SK-MEL-5 (cell line): ENCODE results near the gene TAF5. TPM values are rescaled to one million over a fixed set of nuclear protein-coding genes. Genes with fewer than 3 reads are reported as not detected.
A peak's percentile ranks its signal among the peaks of the same experiment; 100 is the strongest.
"Not testable (repeated sequence)": the region's sequence is repeated elsewhere in the genome, so short reads cannot be mapped to it uniquely, and the experiment has no call there.

Experiments
- DNase-seq: peaks from one replicate; pipeline ENCODE4 v3.0.0-alpha.2; 2016; ENCODE audit warnings: low read depth, low spot score
- in situ Hi-C: cut with HindIII; loops from 2 replicates; pipeline ENCODE4 v1.10.0; 2016; ENCODE audit warnings: low sequenced_read_pairs, high pct_unique_total_duplicates, low pct_unique_long_range_greater_than_20kb
- polyA plus RNA-seq, 2 experiments: library from polyadenylated mRNA; depleted of rRNA; stranded (reverse); fragments of >200 nt; gene quantifications; 2 replicates each; pipeline ENCODE4 v1.2.3, GENCODE V29; 2015
- total RNA-seq: library from RNA; depleted of rRNA; stranded (reverse); fragments of >200 nt; shearing (Covaris generic); gene quantifications from 2 replicates; pipeline ENCODE4 v1.2.3, GENCODE V29; 2014; rRNA removed

Gene TAF5
- total RNA-seq = 2.8 and 3.5 TPM in 2 replicates
- polyA plus RNA-seq (2015; cell fraction: cytosol; rRNA removed) = 2.4 and 2.7 TPM in 2 replicates
- polyA plus RNA-seq (2015; cell fraction: nucleus; rRNA removed) = 1.2 and 2.2 TPM in 2 replicates

DNA sequence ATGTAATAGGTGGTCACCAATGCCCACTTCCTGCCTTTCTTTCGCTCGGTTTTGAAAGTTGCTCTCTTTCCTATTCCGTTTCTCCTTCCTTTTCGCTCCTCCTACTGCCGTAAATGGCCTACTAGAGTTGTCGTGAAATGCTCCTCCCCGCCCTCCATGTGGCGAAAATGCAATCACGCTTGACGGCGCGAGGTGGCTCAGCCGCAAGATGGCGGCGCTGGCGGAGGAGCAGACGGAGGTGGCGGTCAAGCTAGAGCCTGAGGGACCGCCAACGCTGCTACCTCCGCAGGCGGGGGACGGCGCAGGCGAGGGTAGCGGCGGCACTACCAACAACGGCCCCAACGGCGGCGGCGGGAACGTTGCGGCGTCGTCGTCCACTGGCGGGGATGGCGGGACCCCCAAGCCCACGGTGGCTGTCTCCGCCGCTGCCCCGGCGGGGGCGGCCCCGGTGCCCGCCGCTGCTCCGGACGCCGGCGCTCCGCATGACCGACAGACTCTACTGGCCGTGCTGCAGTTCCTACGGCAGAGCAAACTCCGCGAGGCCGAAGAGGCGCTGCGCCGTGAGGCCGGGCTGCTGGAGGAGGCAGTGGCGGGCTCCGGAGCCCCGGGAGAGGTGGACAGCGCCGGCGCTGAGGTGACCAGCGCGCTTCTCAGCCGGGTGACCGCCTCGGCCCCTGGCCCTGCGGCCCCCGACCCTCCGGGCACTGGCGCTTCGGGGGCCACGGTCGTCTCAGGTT, at the start of gene TAF5:
Gene TAF5, plus strand, starts transcription at position 195 of the 737 bp plus-strand sequence. Its CDS starts 14 bp downstream, at position 209.
- peak; percentile 95 for DNase-seq
- in situ Hi-C loops = no loop called here

DNA sequence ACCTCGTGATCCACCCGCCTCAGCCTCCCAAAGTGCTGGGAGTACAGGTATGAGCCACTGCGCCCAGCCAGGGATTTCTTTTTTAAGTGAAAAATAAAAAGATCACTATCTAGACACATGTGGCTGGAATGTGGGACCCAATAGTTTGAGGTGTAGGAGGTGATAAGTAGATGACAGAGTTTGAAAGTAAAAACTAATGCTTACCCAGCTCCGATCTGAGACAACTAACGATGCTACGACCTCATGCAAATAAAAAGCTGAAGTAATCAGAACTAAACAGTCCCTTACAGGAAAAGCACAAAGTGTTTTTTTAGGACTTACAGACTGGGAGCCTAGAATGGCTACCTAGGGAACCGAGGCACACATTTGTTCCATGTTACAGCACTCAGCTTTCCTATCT, 39.9 kb upstream of the TAF5 start:
- no peak for DNase-seq
- in situ Hi-C loops = no loop called here

DNA sequence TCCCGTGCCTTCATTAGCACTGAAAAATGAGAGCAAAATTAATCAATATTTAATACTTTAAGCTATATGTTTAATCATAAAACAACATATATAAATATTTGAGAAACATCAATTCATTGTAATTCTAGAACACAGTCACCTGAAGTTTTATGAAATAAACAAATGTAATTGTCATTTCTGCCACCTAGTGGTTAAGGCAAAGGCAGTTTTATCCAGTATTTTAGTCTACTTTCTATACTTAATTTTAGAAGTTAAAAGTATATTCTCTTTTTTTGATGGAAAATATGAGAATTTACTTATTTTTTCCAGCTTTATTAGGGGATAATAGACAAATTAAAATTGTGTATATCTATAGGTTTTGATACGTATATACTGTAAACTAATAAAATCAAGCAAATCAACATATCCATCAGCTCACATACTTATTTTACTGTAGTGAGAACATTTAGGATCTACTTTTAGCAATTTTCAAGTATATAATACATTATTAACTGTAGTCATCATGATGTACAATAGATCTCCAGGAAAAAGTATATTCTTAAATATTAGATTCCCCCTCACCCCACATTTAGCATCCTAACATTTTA, 33.7 kb upstream of the TAF5 start:
- in situ Hi-C loops = no loop called here
- DNase-seq = peak; percentile 41

DNA sequence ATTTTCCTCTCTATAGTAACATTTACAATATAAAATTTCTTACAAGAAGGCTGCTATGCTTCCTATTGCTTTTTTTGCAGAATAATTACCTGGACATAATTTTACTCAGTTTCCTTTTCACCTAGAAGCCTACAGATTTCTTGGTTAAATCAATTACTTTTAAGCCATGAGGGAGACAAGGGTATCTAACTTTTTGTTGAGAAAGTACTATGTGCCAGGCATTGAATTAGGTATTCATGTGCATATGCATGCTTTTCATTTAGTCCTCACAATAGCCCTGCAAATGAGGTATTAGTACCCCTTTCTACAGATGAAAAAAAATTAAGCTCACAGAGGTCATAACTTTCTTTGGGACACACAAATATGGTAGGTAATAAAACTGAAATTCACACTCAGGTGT, 33.2 kb upstream of the TAF5 start:
- in situ Hi-C loops = no loop called here
- no peak for DNase-seq

DNA sequence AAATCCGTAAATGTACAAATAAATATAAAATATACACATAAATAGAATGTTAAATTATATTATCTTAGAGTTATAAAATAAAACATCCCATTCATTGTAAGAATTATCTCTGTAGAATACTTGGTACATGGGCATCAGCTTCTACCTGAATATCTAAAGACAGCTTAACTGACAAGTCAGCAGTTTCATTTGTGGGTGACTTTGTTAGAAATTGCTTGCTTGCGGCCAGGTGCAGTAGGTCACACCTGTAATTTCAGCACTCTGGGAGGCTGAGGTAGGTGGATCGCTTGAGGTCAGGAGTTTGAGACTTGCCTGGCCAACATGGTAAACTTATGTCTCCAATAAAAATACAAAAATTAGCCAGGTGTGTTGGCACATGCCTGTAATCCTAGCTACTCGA, 31.4 kb upstream of the TAF5 start:
- in situ Hi-C loops = no loop called here
- no peak for DNase-seq

DNA sequence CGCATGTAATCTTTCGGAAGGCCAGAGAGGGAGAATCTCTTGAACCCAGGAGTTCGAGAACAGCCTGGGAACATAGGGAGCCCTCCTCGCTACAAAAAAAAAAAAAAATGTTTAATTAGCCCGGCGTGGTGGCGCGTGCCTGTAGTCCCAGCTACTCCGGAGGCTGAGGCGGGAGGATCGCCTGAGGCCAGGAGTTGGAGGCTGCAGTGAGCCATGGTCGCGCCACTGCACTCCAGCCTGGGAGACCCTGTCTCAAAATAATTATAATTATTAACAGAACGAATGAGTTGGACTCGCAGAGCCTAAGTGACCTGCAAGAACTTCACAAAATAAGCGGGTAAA, 17.6 kb upstream of the TAF5 start:
- no peak for DNase-seq
- in situ Hi-C loops = no loop called here

DNA sequence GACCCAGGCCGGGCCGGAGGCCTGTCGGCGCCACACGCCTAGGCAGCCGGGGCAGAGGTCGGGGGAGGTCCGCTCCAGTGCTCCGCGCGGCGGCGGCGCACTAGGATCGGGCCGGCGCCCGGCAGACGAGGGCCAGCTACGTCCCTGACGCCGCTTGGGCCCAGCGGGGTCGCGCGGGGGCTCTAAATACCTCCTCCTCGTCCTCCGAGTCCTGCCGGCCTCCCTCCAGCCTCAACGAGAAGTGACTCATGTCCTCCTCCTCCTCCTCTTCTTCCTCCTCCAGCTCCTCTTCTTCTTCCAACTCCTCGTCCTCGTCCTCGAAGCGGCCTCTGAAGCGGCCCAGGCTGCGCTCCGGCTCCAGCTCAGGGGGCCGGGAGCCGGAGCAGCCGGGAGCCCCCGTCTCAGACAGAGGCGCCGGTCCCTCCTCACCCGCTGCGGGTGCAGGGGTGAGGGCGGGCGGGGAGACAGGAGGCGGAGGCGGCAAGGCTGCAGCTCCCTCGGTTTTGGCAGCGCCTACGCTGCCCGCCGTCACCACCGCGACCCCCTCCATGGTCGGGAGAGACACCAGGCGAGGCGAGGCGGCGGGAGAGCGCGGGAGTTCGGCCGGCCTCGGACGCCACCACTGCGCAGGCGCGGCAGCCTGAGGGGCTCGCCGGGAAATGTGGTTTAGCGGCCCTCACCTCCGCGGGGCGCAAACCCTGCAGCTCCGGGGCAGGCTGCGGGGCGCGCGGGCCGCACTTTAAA, 17.1 kb upstream of the TAF5 start, which contains the start of gene PCGF6:
Gene PCGF6, minus strand, starts transcription at position 624 of the 744 bp plus-strand sequence. Its CDS starts 74 bp downstream, at position 550.
- in situ Hi-C loops = no loop called here
- peak; percentile 72 for DNase-seq

DNA sequence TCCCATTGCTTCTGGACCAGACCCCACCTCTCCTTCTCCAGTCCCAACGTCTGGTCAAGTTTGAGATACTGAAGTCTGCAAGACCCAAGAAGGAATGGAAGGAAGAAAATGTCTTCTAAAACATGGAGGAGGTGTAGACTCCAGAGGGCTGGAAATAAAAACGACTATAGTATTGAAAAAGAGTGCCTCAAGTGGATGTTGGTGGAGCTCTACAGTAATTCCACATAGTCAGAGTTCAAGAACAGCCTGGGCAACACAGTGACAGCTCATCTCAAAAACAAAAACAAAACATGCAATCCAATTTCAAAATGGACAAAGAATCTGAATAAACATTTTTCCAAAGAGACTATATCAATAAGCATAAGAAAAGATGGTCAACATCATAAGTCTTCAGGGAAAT, 14.5 kb upstream of the TAF5 start:
- in situ Hi-C loops = no loop called here
- DNase-seq = peak; percentile 10

DNA sequence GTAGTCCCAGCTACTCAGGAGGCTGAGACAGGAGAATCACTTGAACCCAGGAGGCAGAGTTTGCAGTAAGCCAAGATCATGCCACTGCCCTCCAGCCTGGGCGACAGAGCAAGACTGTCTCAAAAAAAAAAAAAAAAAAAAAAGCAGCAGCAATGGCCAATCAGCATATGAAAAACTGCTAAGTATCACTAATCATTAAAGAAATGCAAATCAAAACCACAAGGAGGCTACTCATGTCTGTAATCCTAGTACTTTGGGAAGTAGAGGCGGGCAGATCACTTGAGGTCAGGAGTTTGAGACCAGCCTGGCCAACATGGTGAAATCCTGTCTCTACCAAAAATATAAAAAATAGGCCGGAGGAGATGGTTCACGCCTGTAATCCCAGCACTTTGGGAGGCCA, 13.2 kb upstream of the TAF5 start:
- DNase-seq, in situ Hi-C loops: not testable (repeated sequence)

DNA sequence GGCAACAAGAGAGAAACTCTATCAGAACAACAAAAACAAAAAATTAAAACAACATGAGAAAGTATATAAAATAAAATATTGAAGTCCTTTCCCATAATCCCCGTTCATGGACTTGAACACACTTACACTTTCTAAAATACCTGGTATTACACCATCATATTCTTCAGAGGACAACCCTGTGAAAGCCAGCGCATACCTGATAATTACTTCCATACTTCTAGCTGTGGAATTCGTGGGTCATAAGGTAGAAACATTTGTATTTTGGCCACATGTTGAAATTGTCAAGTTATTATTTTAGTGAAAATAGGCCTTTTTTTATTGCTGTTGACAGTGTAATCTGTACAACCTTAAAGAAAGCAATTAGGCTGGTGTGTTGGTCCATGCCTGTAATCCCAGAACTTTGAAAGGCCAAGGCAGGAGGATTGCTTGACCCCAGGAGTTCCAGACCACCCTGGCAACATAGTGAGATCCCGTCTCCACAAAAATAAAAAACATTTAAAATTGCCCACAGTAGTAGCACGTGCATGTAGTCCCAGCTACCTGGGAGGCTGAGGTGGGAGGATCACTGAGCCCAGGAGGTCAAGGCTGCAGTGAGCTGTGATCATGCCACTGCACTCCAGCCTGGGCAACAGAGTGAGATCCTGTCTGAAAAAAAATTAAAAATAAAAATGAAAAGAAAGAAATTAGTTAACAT, 11.7 kb upstream of the TAF5 start:
- DNase-seq = no peak
- in situ Hi-C loops = no loop called here

DNA sequence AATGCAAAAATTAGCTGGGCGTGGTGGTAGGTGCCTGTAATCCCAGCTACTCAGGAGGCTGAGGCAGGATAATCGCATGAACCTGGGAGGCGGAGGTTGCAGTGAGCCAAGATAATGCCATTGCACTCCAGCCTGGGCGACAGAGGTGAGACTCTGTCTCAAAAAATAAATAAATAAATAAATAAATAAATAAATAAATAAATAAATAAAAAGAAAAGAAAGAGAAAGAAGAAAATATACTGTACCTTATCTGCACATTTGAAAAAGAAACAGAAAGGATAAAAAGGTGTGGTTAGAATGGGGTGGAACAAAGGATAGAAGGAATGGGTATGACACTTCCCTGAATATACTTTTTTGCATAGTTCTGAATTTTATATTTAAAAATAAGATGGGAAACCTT, 8.3 kb upstream of the TAF5 start:
- DNase-seq, in situ Hi-C loops: not testable (repeated sequence)

DNA sequence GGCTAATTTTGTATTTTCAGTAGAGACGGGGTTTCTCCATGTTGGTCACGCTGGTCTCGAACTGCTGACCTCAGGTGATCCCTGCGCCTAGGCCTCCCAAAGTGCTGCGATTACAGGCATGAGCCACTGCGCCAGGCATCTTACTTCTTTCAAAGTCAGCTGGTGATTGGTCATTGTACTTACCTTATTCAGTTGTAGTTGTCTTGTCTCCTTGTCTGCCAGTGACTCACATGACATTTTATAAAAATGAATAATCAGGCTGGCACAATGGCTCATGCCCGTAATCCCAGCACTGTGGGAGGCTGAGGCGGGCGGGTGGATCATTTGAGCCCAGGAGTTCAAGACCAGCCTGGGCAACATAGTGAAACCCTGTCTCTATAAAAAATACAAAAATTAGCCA, 7.0 kb upstream of the TAF5 start:
- in situ Hi-C loops, DNase-seq: not testable (repeated sequence)

DNA sequence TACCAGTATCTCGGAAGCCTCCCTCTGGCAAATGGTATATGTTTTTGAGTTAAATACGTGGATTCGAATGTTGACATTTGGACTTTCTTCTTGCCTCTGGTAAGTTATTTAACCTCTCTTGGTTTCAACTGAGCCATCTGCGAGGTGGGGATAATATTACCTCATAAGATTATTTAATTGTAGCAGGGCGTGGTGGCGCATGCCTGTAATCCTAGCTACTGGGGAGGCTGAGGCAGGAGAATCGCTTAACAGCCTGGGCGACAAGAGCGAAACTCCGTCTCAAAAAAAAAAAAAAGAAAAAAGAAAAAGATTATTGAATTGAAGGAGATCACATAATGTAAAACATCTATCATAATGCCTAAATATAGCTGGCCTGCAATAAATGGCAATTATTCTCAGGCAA, 396 bp upstream of the TAF5 start:
- no peak for DNase-seq
- in situ Hi-C loops = no loop called here

DNA sequence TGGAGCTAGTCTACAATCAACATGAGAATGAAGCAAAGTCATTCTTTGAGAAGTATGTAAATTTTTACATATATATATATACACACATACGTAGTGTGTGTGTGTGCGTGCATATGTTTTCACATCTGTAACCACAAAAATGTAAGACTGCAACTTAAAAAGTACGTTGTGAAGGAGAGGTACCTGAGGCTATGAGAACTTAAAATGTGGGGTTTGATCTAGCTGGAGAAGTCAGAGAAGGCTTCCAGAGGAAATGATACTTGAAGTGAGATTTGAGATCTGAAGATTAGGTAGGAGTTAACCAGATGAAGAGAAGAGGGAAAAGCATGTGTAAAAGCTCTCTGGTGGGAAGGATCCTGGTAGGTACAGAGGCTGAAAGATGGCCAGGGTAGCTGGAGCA, 5.8 kb downstream of the TAF5 start:
- in situ Hi-C loops = no loop called here

DNA sequence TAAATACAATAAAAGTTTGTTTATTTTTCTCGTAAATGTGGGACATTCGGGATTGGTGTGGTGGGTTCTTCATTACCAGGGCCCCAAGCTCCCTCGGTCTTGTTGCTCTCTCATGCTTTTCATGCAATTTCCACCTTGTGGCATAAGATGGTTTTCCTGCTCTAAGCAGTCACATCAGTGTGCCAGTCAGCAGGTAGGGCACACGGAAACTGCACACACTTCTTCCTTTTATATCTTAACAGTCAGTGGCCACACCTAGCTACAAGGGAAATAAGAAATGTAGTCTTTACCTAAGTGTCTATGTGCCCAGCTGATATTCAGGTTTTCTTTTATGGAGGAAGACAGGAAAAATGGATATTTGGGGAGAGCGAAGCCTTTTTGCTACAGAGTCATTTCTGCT, 6.5 kb downstream of the TAF5 start:
- in situ Hi-C loops = no loop called here
- no peak for DNase-seq

More for the DNA sequence above, 5.8 kb downstream of the TAF5 start:
- no peak for DNase-seq

DNA sequence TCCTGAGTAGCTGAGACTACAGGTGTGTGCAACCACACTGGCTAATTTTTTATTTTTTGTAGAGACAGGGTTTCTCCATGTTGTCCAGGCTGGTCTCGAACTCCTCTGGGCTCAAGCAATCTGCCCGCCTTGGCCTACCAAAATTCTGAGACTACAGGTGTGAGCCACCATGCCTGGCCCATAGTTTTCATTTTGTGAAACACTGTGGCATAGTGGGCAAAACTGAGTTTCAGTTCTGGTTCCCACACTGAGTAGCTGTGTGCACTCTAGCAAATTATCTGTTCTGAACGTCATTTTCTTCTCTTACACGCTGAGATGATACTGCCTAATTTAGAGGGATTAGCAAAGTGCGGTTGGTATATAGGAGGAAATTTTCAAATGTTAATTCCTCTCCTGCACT, 15.0 kb downstream of the TAF5 start:
- in situ Hi-C loops = no loop called here
- no peak for DNase-seq

DNA sequence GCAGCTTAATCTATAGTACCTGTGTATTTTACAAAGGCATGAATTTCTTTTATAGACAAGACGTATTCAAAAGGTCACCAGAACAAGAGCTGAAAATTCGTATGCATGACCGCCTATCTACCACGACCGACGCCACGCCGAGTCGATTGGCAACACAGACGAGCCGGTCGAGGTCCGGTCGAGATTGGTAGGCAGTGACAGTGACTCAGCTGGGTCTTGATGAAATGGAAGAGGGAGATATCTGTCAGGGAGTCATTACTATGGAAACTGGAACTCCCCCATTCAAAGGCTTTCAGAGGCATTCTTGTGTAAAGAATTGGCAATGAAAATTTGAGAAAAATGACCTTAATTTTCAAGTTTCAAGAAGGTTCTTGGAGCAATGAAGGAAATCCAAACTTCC, 26.4 kb downstream of the TAF5 start:
- in situ Hi-C loops = no loop called here
- no peak for DNase-seq

DNA sequence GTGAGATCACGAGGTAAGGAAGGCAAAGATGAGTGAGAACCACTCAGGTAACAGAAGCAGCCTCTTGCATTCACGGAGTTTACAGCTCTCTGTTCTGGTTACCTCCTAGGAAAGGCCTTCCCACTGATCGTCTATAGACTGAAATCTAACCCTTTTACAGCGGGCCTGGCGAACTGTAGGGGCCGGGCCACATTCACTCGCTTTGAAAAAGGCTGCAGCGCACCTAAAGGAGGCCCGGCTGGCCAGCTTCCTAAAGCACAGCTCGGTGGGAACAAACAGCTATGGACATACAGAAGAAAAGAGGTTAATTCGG, 27.9 kb downstream of the TAF5 start:
- in situ Hi-C loops = no loop called here
- DNase-seq = no peak
